Omental fat pad (tissue), 4 donors: ENCODE results near the gene RAB3IP. TPM values are rescaled to one million over a fixed set of nuclear protein-coding genes. Genes with fewer than 3 reads are reported as not detected.

Source experiments
- ATAC-seq: fragments of 150-250 bp; one replicate; pipeline ENCODE4 v1.9.1; 2016; ENCODE audit warnings: mild to moderate bottlenecking, moderate library complexity; ENCODE audit not compliant: low FRiP score
- DNase-seq: peaks from one replicate; pipeline ENCODE4 v3.0.0-alpha.2; 2019; ENCODE audit warnings: low spot score
- CTCF ChIP-seq, 3 donors: fragments of 450-650 bp; IDR thresholded peaks; one replicate each; pipeline ENCODE4 v1.5.1; 2016 to 2017; ENCODE audit warnings: antibody characterized with exemption in 3 of 3, mild to moderate bottlenecking in 3 of 3, moderate library complexity in 2 of 3
- total RNA-seq, 4 donors: library from RNA; depleted of rRNA; stranded (reverse); fragments of >200 nt; gene quantifications; one replicate each; pipeline ENCODE4 v1.1.0, GENCODE V29; 2016

The RAB3IP gene
- 10 to 100 TPM in 2 of 4 donors, 1 to 10 TPM in 2; 8.2 to 16.1 (median 11.9) TPM for total RNA-seq

- no peak for TF ChIP-seq CTCF (IDR thresholded peaks at IDR 0.05)
- peak; percentile 61 for DNase-seq
- ATAC-seq: peak; percentile 96
Observed at GRCh38 chr12:69738351-69739286, at the start of gene RAB3IP. Gene RAB3IP, plus strand, starts transcription at chr12:69738860. Its CDS starts 16,549 bp downstream, at chr12:69755409.

GRCh38 chr12:69689638-69690037 lies 49.0 kb upstream of the RAB3IP start:
- ATAC-seq: no peak
- no peak for DNase-seq
- no peak for TF ChIP-seq CTCF (IDR thresholded peaks at IDR 0.05)

GRCh38 chr12:69694123-69694522 lies 44.5 kb upstream of the RAB3IP start:
- no peak for TF ChIP-seq CTCF (IDR thresholded peaks at IDR 0.05)
- ATAC-seq (no peak), DNase-seq (no peak)

GRCh38 chr12:69698054-69698453 lies 40.6 kb upstream of the RAB3IP start:
- no peak for TF ChIP-seq CTCF (IDR thresholded peaks at IDR 0.05)
- DNase-seq: no peak
- ATAC-seq: no peak

- ATAC-seq (no peak), DNase-seq (no peak)
- no peak for TF ChIP-seq CTCF (IDR thresholded peaks at IDR 0.05)
Observed at GRCh38 chr12:69698769-69699540, 39.7 kb upstream of the RAB3IP start, which contains the start of gene BEST3. Gene BEST3, minus strand, starts transcription at chr12:69699303. Its CDS starts 1,505 bp downstream, at chr12:69697798.

- DNase-seq (no peak), ATAC-seq (no peak)
- no peak for TF ChIP-seq CTCF (IDR thresholded peaks at IDR 0.05)
Observed at GRCh38 chr12:69701826-69702225, 36.8 kb upstream of the RAB3IP start.
